K562 (cell line): Measurements from ENCODE around the gene METTL21C. TPM values are rescaled to one million over a fixed set of nuclear protein-coding genes. Genes with fewer than 3 reads are reported as not detected.
A peak's percentile ranks its signal among the peaks of the same experiment; 100 is the strongest.

Experiments used
- ATAC-seq: fragments of 200-7000 bp; cut with Tn5 transposase; 3 replicates; pipeline ENCODE4 v1.9.1; 2020; ENCODE audit warnings: moderate library complexity
- BruUV-seq: library from RNA; stranded (reverse); fragments of 400-500 nt; replicated peaks from 2 replicates; lab custom pipeline; 2021; lab: Mats Ljungman, UMichigan
- CTCF ChIA-PET: fragments of 300-600 bp; formaldehyde crosslinking; extraction: SDS; loops from one replicate; lab custom pipeline; 2021; ENCODE audit warnings: low intra/inter-chr PET ratio; lab: Yijun Ruan, JAX
- POLR2A ChIA-PET: fragments of 300-600, 350-650 bp; sonication (Branson Sonifier 250); formaldehyde crosslinking; extraction: SDS; loops from one replicate; lab custom pipeline; 2021; ENCODE audit warnings: antibody characterized with exemption, inconsistent platforms; lab: Yijun Ruan, JAX
- DNase-seq, 4 experiments: peaks; one replicate each; pipeline versions ENCODE4 v3.0.0 to v3.0.0-alpha.2; 2011 to 2018; ENCODE audit warnings: low spot score in 3 of 4, mixed read lengths in 3 of 4; ENCODE audit errors: extremely low read depth in 1 of 4
- FAIRE-seq: peaks from 2 replicates; lab custom pipeline; 2011; peaks lifted over from hg19 to GRCh38; lab: Jason Lieb, UNC
- H2AFZ ChIP-seq: 2 replicates; pipeline ENCODE4 v1.6.0; 2011; ENCODE audit warnings: low read depth, low read length, control low read depth, inconsistent platforms
- H3K27ac ChIP-seq: fragments of 200-600 bp; 3 replicates; pipeline ENCODE4 v1.8.0; 2011; ENCODE audit warnings: low read depth, mild to moderate bottlenecking, control low read depth, inconsistent platforms, low read length, moderate library complexity, mixed read lengths; ENCODE audit errors: extremely low read depth
- H3K27me3 ChIP-seq, 2 experiments: fragments of 300-600 bp in 1 of 2; 2 replicates in 1 of 2; 3 replicates in 1 of 2; pipeline versions ENCODE4 v1.6.0 to v1.8.0; 2011; ENCODE audit warnings: inconsistent platforms in 2 of 2, low read length in 2 of 2, mild to moderate bottlenecking in 1 of 2, mixed read lengths in 1 of 2, moderate library complexity in 1 of 2; ENCODE audit not compliant: control insufficient read depth in 2 of 2, insufficient read depth in 2 of 2
- H3K36me3 ChIP-seq: fragments of 300-600 bp; 3 replicates; pipeline ENCODE4 v1.8.0; 2011; ENCODE audit warnings: mild to moderate bottlenecking, low read length, inconsistent platforms; ENCODE audit not compliant: control insufficient read depth, insufficient read depth
- H3K4me1 ChIP-seq, 2 experiments: fragments of 200-600 bp in 1 of 2; replicated peaks in 1 of 2; 2 replicates in 1 of 2; 3 replicates in 1 of 2; pipeline versions ENCODE4 v1.5.1 to v1.8.0; 2011; ENCODE audit warnings: inconsistent platforms in 2 of 2, low read length in 2 of 2, mild to moderate bottlenecking in 1 of 2, mixed read lengths in 1 of 2, moderate library complexity in 1 of 2; ENCODE audit not compliant: control insufficient read depth in 2 of 2, insufficient read depth in 2 of 2
- H3K4me2 ChIP-seq: 2 replicates; pipeline ENCODE4 v1.6.1; 2011; ENCODE audit warnings: low read length, control low read depth, inconsistent platforms, mixed read lengths; ENCODE audit not compliant: insufficient read depth
- H3K4me3 ChIP-seq: fragments of 200-600 bp; sonication (generic), shearing (Covaris generic); 2 replicates; pipeline ENCODE4 v1.5.1; 2016; ENCODE audit warnings: control low read depth, inconsistent platforms
- H3K79me2 ChIP-seq: fragments of 200-600 bp; 3 replicates; pipeline ENCODE4 v1.8.0; 2011; ENCODE audit warnings: low read length, inconsistent platforms; ENCODE audit not compliant: control insufficient read depth, insufficient read depth
- H3K9ac ChIP-seq, 2 experiments: 2 replicates each; pipeline versions ENCODE4 v1.6.0 to v1.6.1; 2011; ENCODE audit warnings: low read depth in 2 of 2, low read length in 2 of 2, control low read depth in 1 of 2, inconsistent platforms in 1 of 2, mild to moderate bottlenecking in 1 of 2, mixed read lengths in 1 of 2; ENCODE audit not compliant: insufficient read depth in 1 of 2
- H3K9me1 ChIP-seq: one replicate; pipeline ENCODE4 v1.6.0; 2011; ENCODE audit warnings: inconsistent platforms, mild to moderate bottlenecking, low read length, moderate library complexity; ENCODE audit not compliant: control insufficient read depth, insufficient read depth
- H3K9me3 ChIP-seq: replicated peaks from 2 replicates; pipeline ENCODE4 v1.5.1; 2011; ENCODE audit warnings: low read depth, low read length, inconsistent platforms; ENCODE audit not compliant: control insufficient read depth, insufficient read depth
- H4K20me1 ChIP-seq: replicated peaks from 2 replicates; pipeline ENCODE4 v1.6.1; 2011; ENCODE audit warnings: low read length, inconsistent platforms, mixed read lengths; ENCODE audit not compliant: control insufficient read depth, insufficient read depth
- BRD9 ChIP-seq: fragments of 450-650 bp; IDR thresholded peaks from 2 replicates; pipeline ENCODE4 v1.6.1; 2018; ENCODE audit warnings: low read depth; ENCODE audit not compliant: partially characterized antibody
- CBFA2T2 ChIP-seq: fragments of 450-650 bp; conservative IDR thresholded peaks from 2 replicates; pipeline ENCODE4 v1.6.1; 2017; ENCODE audit warnings: mild to moderate bottlenecking
- FOSL1 ChIP-seq: fragments of 200-800 bp; sonication (Bioruptor generic); conservative IDR thresholded peaks from 2 replicates; pipeline ENCODE4 v1.6.1; 2016; ENCODE audit warnings: missing genetic modification characterization, missing compliant biosample characterization
- FOXO4 ChIP-seq: fragments of 450-650 bp; formaldehyde crosslinking; IDR thresholded peaks from 2 replicates; pipeline ENCODE4 v1.4.0; 2020; ENCODE audit warnings: mild to moderate bottlenecking, moderate library complexity
- HNRNPLL ChIP-seq: fragments of 200-400 bp; formaldehyde crosslinking; IDR thresholded peaks from 2 replicates; pipeline ENCODE4 v1.6.1; 2017; ENCODE audit warnings: low read length, low read depth, mild to moderate bottlenecking; ENCODE audit not compliant: poor library complexity, severe bottlenecking
- KLF1 ChIP-seq: fragments of 450-650 bp; IDR thresholded peaks from 2 replicates; pipeline ENCODE4 v1.6.1; 2016; ENCODE audit warnings: missing genetic modification characterization, missing compliant biosample characterization
- NR0B1 ChIP-seq: fragments of 450-650 bp; IDR thresholded peaks from one replicate; pipeline ENCODE4 v1.6.1; 2018; ENCODE audit warnings: mild to moderate bottlenecking, moderate library complexity; ENCODE audit not compliant: partially characterized antibody
- ZBTB1 ChIP-seq: sonication (generic); formaldehyde crosslinking; IDR thresholded peaks from 2 replicates; pipeline ENCODE4 v1.8.1; 2023; ENCODE audit warnings: missing genetic modification reagents, low read depth, mild to moderate bottlenecking, borderline replicate concordance
- WGBS: fragments of 100-300 bp; shearing (Covaris generic); methylation state at CpG from one replicate; pipeline ENCODE4 v1.1.6; 2016; ENCODE audit warnings: low coverage, mixed read lengths; ENCODE audit not compliant: insufficient coverage; ENCODE audit errors: missing lambda C conversion rate; 5-methylcytosine and 5-hydroxymethylcytosine counted together
- in situ Hi-C: fragments of 300-500 bp; cut with MboI; formaldehyde crosslinking; loops from 4 replicates; pipeline ENCODE4 v1.15.0; 2018; ENCODE audit warnings: inconsistent platforms, mixed read lengths
- intact Hi-C: fragments of 100-400 bp; cut with micrococcal nuclease; formaldehyde crosslinking; loops from 2 replicates; pipeline ENCODE4 v1.14.2; 2022
- polyA plus RNA-seq, 8 experiments: library from polyadenylated mRNA; depleted of rRNA in 4 of 8; stranded (reverse) in 5 of 8; unstranded in 3 of 8; fragments of >200 nt; fragmentation: Nextera tagmentation in 2 of 8; fragmentation: Illumina TruSeq in 1 of 8; extraction: Ambion mirVana in 2 of 8; extraction: Trizol in 1 of 8; gene quantifications; 2 replicates each; pipeline versions ENCODE4 v1.2.1 to v1.2.3, GENCODE V29; 2011 to 2014; ENCODE audit warnings: inconsistent platforms in 1 of 8, missing spikeins in 1 of 8
- total RNA-seq, 7 experiments: library from RNA; depleted of rRNA in 6 of 7; stranded (reverse); fragments of >200 nt in 6 of 7; fragmentation: Illumina TruSeq in 2 of 7; extraction: Trizol in 2 of 7; gene quantifications; 2 replicates each; pipeline versions ENCODE4 v1.2.1 to v1.2.3, GENCODE V29; 2011 to 2021; ENCODE audit warnings: low replicate concordance in 1 of 7
- TF ChIP-seq, protein P1 (sequence below): fragments of 250-450 bp; sonication (Bioruptor Pico); IDR thresholded peaks from 2 replicates; pipeline ENCODE4 v1.5.0; 2021; ENCODE audit warnings: mild to moderate bottlenecking, moderate library complexity

METTL21C gene
- total and polyA plus RNA-seq, 9 of the 15 experiments (the other 6 are each of a cell fraction or from before 2014, with no cell fraction given), result not detected

GRCh38 chr13:102675115-102675514 lies 19.7 kb downstream of the METTL21C start:
- no peak overlapping the region for H3K4me2 ChIP-seq
- no peak overlapping the region for H3K9ac ChIP-seq
- H3K27me3 ChIP-seq, result no peaks in the 10 kb centered on the region
- H4K20me1 ChIP-seq, result no peaks in the 10 kb centered on the region
- FAIRE-seq, result no peak
- peaks cover 0 to 3% of the 10 kb centered on the region in 2 experiments; a peak in 1 of 5 replicates for H3K4me1 ChIP-seq
- ATAC-seq, result no peak
- no peak overlapping the region for H2AFZ ChIP-seq
- WGBS, result 61% methylated on average over 3 of the region's 3 CpGs
- CTCF ChIA-PET, result no interaction called here
- H3K4me3 ChIP-seq, result no peak overlapping the region
- POLR2A ChIA-PET, result no interaction called here
- intact Hi-C loops, result no loop called here
- in situ Hi-C loops, result no loop called here
- H3K27ac ChIP-seq, result no peak overlapping the region
- peaks cover 75% of the 10 kb centered on the region for H3K36me3 ChIP-seq
- no peak for TF ChIP-seq BRD9
- TF ChIP-seq FOXO4, result no peak
- TF ChIP-seq ZBTB1 (CRISPR knock-in tag), result no peak
- DNase-seq, result no peak
- no TSS peak for BruUV-seq
- H3K79me2 ChIP-seq, result no peaks in the 10 kb centered on the region
- H3K9me3 ChIP-seq, result no peaks in the 10 kb centered on the region
- no peaks in the 10 kb centered on the region for H3K9me1 ChIP-seq

GRCh38 chr13:102670130-102670529 lies 24.7 kb downstream of the METTL21C start:
- Histone ChIP-seq H3K27me3 (no peaks in the 10 kb centered on the region), H3K27ac (no peak overlapping the region; the same call in 2 of the 3 replicates), H3K4me2 (no peak overlapping the region), H2AFZ (no peak overlapping the region), H3K9me1 (no peaks in the 10 kb centered on the region), H4K20me1 (no peaks in the 10 kb centered on the region), H3K4me1 (peaks cover 0 to 6% of the 10 kb centered on the region in 2 experiments; a peak in 3 of 5 replicates), H3K9me3 (no peaks in the 10 kb centered on the region; the same call in 1 of the 2 replicates), H3K79me2 (no peaks in the 10 kb centered on the region), H3K9ac (no peak overlapping the region), H3K4me3 (no peak overlapping the region), H3K36me3 (peaks cover 72% of the 10 kb centered on the region)
- no TSS peak for BruUV-seq
- FAIRE-seq (no peak), ATAC-seq (peak; percentile 91), DNase-seq (peak in 1 of 4 experiments; percentile 38)
- ChIA-PET POLR2A (no interaction called here), CTCF (interaction anchor here (0.7 kb wide), 1 partner anchor 22 kb away, joined by 3 read pairs; no protein-coding TSS in a partner anchor)
- in situ Hi-C loops (no loop called here), intact Hi-C loops (no loop called here)
- WGBS, result 7% methylated on average over 5 of the region's 5 CpGs
- TF ChIP-seq, protein P1, sequence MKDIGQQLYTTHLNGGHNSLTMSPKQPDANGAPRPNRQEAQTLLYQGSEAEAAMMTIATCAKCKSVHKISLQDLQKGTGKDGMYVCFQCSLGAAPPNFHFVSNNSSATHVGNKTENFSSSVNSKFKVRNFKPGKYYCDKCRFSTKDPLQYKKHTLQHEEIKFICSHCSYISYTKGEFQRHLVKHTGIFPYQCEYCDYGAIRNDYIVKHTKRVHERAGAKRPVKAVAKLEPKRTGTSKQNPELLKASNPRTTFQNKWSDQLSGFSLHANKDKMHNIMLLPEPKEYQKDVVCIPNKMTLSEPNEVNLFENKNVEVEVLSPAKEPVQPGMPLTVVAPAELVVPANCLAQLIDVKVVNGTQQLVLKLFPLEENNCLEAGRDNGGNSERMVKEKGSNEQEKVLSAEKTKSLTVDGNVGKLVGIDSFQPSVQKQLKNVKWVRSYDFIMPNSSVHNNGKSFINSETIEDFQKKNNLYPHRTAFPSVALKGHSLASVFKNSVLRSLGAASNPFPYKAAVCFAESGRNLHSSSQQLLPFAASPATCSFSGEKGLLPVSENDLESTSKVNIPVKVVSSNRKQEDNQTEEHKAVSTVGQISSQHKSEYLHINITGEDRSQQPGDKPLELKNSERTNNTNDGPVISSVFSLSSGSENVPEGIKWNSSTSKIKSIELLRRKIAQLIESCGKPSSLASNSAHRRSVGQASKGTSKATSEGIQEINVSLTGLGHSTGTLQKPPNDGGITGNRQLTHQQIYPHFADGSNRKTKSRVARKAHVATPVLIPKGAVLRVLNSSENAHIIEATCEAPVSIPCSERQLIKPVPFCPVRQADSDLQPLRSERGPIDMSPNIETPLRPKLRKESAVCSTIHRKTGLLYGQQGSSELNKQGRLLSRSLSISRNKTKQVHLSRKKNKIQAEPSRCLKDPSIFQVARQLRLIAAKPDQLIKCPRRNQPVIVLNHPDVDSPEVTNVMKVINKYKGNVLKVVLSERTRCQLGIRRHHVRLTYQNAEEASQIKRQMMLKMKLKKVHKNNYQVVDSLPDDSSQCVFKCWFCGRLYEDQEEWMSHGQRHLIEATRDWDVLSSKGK (CRISPR knock-in tag), result no peak
- TF ChIP-seq NR0B1 (no peak), HNRNPLL (no peak), FOSL1 (tag) (0 out of 2 replicates have a peak, but pooled peaks have one; percentile 18), CBFA2T2 (peak; percentile 61), KLF1 (no peak)
